ENCODE measurements around the gene FMN1.

GRCh38 chr15:32864051-32864450, 330.5 kb downstream of the FMN1 start:
- TF ChIP-seq POLR2A (IDR thresholded peaks at IDR 0.05), result no peak
- no peak for TF ChIP-seq CTCF (IDR thresholded peaks at IDR 0.05 in 8 of 11, conservative IDR thresholded peaks at IDR 0.05 in 3 of 11)
